ENCODE data around the gene ECI2.
"Not testable (repeated sequence)": the region's sequence is repeated elsewhere in the genome, so short reads cannot be mapped to it uniquely, and the experiment has no call there.

The ECI2 gene

DNA sequence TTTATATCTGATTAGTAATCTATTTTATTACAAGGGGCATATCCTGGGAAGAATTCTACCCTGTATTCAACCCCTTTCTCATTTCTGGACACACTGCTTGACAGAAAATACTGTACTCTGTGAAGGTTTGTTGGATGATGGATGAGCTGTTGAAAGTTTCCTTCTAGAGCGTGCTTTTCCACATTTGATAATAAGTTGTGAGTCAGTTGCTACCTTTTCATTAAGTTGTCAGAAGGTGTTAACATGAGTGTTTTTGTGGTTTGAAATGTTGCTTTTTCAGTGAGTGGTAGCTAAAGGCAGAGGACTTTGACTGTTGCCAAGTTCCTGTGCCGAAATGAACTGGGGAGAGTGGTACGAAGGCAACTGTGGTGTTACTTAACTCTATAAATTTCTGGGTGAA lies 3.9 kb upstream of the ECI2 start:
- DNase-seq (ENCODE audit: low spot score), result no peak

DNA sequence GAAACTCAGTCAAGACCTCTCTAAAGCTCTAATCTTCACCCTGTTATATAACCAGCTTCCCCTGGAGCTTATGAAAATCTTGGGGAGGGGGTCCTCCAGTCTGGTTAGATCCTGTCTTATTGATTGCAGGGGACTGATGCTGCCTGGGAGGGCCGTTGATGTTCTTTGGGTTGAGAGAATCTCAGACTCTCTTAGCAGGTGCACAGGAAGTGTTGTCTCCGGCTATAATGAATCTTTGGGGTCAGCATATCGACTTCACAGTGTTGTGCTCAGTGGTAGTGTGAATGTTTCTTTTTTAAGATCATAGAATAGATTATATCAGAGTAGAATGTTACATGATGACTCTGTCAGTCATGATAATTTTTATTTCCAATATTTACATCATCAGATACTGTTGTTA lies 2.8 kb upstream of the ECI2 start:
- DNase-seq (ENCODE audit: low spot score), result no peak

DNA sequence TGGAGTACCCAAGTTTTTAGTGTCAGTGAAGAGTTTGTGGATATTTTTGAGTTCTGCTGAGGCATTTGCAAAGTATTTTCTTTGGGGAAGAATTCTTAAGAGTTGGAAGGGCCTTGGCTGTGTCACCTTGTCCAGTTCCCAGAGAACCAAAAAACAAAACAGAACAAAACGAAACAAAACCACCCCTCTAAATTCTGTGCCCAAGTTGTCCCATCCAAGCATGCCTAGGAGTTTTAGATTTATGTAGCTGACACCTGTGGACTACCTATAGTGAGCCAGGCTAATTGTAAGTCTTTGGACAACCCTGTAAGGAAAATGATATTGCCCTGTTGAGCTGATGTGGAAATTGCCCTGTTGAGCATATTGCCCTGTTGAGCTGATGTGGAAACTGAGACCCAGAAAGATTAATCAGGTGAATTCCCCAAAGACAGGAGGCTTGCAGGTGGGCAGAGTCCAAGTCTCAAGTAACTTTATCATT lies 1.0 kb upstream of the ECI2 start:
- no peak for DNase-seq (ENCODE audit: low spot score)

DNA sequence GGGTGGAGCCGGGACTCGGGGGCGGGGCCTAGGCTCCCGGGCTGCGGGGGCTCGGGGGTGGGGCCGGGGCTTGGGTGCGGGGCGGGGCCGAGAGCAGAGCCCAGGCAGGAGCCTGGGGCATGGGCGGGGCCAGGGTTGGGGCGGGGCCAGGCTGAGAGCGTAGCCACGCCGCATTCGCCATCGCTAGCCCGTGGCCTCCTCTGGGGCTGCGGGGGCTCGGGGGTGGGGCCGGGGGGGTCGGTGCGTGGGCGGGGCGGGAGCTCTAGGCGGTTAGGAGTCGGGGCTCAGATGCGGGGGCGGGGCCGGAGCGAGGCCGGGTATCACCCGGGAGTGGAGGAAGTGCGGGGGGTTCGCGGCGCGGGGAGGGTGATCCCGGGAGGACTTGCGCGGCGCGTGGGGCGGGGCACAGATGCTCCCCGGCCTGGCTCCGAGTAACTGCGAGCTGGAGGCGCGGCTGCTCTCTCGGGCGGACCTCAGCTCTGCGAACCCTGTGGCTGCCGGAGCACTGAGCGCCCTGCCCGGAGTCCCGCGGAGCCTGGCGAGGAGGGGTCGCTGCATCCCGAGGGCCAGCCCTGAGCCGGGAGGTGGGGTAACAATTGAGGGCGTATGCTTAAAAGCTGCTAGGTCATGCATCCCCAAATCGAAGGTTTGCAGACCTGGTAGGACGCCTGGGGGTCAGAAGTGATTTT lies 434 bp upstream of the ECI2 start:
- DNase-seq (ENCODE audit: low spot score), result peak; percentile 97

DNA sequence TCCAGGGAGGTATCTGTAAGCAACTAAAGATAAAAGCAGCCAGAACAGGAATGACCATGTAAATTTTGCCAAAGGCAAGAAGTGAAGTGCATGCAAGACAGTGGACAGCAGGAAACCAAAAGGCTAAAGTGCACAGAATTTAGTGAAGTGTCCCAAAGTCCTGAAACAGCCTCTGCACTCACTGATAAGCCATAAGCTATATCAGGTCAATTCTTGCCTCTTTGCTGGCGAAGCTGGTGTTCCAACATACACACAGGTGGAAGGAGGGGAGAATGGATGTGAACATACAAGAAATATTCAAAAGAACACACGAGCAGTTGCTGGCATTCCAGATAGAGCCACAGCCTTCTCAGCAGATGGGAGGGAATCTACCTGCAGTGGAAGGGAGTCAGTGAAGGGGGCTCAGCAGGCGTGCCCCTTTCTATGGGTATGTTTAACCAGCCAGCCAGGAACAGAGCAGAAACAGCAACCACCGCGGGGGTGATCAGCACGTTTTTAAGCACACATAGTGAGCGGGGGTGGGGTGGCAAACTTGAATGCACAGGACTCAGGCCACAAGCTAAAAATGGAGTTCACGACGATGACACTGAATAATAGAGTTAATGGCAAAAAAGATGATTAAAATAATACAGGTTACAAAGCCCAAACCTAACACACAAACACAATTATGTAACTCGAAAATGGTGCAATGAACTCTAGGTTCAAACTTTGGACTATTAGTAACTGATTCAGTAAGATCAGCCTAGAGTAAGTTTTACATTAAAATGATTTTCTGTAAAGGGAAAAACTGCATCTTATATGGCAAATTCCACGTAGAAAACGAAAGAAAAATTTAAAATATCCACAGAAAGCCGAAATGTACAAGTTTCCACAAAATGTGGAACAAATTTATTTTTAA lies 1.2 kb downstream of the ECI2 start:
- no peak for DNase-seq (ENCODE audit: low spot score)

DNA sequence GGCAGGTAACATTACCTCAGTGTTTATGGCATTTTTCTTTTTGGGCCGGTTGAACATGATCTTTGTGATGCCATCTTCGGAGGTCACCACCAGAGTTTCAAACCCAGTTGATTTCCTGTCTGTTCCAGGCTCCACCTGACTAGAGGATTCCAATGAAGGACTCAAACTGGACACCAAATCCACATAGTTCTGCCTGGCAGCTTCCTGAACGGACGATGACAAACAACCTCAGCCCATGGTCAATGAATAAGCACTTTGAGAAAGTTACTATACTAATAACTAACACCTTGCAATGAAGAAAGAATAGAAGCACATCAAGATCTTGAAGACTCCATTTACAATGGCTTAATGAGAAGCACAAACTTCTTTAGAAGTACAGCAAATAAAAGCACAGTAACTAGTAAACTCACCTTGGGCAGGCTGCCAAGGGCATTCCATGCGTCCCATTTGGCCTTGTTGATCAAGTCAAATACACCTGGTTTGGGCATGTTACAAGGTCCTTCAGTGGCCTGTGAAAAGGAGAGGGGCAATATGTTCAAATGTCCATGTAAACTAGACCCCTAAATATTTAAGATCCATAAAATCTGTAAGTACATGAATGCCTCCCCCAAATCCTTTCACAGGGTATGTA lies 4.9 kb downstream of the ECI2 start:
- no peak for DNase-seq (ENCODE audit: low spot score)

DNA sequence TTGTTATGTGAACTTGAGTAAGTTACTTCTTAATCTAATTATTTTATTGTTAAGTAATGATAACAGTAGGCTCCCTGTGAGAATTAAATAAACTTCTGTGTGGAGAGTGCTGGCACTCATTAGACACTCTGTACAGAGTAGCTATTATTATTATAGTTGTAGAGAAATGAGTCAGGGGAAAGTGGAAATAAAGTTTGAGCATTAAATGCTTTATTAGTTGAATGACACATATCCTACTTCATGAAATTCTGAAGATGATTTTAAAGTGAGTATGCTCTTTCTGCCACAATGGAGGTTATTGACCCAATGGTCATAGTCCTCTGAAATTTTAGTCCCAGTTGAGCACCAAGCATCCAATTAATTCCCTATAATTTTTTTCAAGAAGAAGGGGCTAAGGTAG lies 5.9 kb downstream of the ECI2 start:
- DNase-seq (ENCODE audit: low spot score), result no peak

DNA sequence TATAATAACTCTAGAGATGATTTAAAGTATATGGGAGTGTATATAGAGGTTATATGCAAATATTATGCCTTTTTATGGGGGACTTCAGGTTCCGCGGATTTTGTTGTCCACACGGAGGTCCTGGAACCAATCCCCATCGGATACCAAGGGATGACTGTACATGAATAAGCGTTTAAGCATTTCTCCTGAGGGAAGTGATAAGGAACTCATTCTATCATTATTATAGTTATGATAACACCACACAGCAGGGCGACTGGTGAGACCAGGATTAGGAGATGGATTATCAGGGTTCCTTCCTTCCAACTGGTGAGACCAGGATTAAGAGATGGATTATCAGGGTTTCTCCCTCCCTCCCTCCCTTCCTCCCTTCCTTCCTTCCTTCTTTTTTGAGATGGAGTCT lies 6.6 kb downstream of the ECI2 start:
- DNase-seq (ENCODE audit: low spot score), result no peak

DNA sequence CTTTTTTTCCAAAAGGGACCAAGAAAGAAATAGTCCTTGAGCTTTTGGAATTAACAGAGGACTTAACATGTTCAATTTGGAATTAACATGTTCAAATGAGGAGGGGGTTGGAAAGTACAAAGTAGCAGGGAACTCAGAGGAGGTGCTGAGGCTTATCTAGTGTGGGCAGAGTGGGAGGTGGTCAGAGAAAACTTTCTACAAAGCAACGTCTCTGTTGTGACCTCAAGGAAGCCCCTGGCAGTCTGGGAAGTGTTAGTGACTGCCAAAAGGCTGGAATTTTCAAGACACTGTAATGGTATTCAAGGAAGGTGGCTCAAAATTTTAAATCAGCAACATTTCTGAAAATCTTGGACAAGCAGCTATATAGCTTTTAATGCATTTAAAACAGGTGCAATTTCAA lies 7.3 kb downstream of the ECI2 start:
- no peak for DNase-seq (ENCODE audit: low spot score)

DNA sequence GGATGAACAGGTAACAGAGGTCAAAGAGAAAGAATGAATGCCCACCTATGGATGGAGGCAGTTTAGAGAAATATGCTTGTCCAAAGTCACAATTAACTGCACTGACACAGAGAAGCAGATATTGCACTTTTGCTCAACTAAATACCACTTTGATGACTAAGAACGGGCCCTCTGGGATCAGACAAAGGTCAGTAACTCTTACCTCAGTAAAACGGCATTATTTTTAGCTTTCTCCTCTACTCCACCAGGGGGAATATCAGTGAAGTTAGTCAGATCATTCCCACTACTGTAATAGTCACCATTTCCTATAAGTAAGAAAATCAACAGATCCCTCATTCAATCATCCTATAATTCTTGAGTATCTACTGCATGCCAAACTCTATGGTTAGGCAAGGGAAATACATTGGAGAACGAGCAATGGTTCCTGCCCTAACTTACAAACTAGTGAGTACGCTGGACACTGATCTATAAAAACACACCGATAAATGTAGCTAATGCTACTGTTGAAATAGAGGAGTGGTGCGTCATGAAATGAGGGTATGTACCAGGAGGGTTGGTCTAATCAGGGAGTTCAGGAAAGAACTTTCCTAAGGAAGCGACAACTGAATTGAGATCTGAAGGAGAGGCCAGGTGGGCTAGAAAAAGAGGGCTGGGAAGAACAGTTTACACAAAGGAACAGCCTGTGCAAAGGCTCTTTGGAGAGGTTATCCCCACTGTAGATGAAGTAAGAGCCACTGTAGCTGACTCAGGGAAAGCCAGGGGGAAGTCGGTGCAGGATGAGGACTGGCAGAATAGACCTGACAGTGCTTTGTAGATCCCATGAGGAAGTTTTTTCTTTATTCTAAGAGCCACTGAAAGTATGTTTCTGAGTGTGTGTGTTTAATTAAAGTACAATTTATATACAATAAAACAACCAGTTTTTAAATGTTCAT lies 9.2 kb downstream of the ECI2 start:
- no peak for DNase-seq (ENCODE audit: low spot score)

DNA sequence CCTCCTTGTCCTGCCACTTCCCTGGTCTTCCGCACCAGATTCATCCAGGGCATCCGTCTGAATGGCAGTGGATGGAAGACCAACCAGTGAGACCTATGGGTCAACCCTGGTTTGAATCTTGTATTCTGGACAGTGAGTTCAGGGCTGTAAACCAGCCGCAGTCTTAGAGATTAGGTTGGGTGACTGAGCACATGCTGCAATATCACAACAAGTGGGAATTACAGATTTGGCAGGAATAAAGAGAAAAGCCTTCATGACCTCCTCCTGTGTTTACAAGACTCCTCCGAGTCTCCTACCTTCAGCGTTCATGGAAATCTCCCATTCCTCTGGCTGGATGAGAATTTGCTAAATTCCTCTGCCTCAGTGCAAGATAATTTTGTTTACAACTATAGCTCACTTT lies 9.9 kb downstream of the ECI2 start:
- DNase-seq (ENCODE audit: low spot score), result no peak

DNA sequence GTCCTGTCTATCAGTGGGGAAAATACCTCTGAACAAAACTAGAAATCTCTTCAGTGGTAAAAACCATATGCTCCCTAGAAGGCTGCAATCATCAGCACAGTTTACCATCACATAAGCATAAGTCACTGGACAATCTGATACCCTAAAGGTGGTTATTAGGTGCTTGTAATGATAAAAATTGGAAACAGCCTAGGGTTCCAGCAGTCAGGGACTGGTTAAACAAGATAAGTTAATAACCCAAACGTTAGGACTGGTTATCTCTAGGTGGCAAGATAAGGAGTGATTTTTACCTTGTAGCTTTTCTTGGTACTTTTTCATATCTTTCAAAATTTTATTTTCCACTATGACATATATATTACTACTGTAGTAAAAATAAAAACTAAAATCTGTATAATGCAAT lies 11.0 kb downstream of the ECI2 start:
- DNase-seq (ENCODE audit: low spot score), result no peak

DNA sequence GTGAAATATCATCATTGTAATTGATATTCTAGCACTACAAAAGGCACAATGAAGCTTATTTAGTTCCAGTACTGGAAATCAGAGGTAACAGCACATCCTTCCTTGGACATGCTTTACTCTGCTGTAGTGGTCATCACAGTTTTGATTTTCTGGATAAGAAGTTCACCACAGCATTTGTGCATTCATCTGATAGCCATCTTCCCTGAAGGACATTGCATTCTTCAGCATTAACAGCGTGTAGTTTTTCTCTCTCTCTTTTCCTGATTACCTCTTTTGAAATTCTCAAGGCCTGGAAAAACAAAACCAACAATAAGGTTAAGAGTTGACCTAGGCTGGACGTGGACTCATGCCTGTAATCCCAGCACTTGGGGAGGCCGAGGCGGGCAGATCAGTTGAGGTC lies 19.6 kb downstream of the ECI2 start:
- no peak for DNase-seq (ENCODE audit: low spot score)

DNA sequence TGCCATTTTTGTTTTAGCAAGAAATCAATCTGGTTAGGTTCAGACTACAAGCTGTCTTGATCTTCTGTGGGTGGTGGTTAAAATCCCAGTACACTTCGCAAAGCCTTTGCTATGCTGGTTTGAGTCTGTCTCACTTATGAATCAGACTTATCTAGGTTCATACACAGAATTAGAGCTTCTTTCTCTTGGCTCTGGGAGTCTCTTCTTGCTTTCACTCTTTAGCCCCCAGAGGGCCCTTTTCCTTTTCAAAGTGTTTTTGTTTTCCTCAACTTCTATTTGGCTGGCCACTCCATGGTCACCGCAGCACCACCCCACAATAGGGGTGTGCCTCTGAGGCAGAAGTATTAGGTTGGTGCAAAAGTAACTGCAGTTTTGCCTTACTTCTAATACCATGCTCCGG lies 21.3 kb downstream of the ECI2 start:
- DNase-seq (ENCODE audit: low spot score), result no peak

DNA sequence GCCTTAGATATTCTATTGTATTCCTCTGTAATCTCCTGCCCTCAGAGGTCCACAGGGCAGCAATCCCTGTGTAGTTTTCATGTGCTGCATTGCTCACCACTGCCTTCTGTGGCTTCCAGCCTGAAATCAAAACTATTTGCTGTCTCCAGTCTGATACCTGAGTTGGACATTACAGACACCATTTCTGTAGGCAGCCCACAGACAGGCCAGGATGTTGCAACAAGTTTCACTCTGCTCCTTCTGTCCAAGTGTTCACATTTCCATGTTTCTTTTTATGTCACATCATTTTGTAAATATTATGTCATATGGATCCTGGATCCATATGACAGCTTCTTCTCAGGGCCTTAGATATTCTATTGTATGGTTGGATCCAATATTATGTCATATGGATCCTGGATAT lies 21.7 kb downstream of the ECI2 start:
- no peak for DNase-seq (ENCODE audit: low spot score)

DNA sequence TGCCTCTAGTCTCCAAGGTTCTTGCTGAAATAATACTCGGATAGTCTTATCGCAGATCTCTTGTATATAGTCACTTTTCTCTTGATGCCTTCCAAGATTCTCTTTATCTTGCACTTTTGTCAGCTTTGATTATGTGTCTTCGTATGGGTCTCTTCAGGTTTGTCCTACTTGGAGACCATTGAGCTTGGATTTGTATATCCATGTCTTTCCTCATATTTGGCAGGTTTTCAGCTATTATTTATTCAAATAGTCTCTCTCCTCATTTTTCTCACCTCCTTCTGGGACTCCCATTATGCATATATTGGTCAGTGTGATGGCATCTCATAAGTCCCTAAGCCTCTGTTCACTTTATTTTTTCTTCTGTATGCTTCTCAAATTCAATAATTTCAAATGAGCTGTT lies 23.0 kb downstream of the ECI2 start:
- no peak for DNase-seq (ENCODE audit: low spot score)

DNA sequence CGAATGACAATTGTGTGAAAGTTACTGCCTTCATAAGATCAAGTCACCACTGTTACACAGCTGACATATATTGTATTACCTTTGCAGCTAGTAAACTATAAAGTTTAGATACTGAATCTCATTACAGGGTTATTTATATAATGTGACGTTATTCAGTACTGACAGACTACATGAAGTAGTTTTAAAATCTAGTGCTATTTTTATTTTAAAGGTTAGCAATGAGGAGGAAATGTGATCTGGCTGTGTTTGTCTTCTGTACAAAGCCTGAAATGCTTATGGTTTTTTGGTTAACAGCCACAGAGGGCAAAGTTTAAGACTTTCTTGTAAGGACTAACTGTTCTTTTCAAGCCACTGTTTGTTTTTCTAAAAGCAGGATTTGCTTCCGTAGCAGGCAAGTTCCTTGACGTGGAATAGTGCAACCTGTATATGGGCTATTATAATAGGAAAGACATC lies 26.0 kb downstream of the ECI2 start:
- not testable (repeated sequence) for DNase-seq (ENCODE audit: low spot score)

DNA sequence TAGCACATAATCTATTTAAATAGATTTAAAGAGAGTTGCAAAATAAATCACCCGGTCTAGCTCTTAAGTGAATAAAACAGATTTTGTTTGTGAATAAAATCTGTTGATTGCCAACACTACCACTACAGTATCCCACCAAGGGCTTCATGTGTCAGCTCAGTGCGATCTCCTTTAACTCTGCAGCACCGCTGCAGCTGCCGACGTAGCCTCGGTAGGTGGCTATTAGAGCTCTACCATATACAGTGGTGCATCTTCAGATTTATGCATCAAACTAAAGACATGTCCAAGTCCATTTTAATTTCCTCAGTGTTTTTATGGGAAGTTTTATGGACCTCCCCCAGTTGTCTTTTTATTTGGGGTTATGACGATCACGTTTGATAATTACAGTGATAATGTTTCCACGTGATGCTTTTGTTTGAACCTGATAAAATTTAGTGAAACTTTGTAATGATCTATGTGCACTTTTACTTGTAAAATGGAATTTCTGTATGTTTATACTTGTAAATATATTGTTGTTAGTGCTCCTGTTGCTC lies 26.7 kb downstream of the ECI2 start:
- DNase-seq (ENCODE audit: low spot score), result no peak

DNA sequence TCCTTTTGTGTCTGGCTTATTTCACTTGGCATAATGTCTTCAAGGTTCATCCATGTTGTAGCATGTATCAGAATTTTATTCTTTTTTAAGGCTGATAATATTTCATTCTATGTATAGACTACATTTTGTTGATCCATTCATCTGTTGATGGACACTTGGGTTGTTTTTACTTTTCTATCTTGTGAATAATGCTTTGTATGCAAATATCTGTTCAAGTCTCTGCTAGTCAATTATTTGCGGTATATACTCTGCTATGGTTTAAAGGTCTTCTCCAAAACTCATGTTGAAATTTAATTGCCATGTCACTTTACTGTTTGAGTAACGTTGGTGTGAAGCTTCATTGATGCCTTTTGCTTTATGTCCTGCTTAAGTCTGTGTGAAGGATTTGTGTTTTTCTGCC lies 27.5 kb downstream of the ECI2 start:
- DNase-seq (ENCODE audit: low spot score), result no peak

DNA sequence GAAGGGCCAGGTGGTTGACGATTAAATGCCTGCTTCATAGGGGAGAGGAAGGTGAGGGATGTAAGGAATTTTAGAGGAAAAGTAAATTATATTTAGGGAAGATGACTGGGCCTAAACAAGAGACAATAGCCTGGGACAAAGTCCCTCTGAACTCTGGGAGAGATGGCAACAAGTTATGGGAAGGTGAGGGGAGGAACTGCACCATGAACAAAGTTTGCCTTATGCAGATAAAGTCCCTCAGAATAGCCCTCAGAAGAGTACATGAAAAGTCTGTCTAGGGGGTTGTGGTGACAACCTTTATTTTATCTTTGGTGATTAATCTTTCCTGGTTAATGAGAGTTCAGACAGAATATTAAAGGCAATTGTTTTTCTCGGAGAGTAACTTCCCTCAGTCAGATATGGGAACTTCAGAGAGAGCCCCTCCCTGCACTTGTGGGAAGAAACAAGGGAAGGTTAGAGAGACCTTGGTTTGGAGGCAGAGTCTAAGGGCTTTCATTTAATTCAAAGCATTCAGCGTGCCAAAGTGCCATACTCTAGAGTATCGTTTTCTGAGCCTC lies 29.3 kb downstream of the ECI2 start:
- no peak for DNase-seq (ENCODE audit: low spot score)

DNA sequence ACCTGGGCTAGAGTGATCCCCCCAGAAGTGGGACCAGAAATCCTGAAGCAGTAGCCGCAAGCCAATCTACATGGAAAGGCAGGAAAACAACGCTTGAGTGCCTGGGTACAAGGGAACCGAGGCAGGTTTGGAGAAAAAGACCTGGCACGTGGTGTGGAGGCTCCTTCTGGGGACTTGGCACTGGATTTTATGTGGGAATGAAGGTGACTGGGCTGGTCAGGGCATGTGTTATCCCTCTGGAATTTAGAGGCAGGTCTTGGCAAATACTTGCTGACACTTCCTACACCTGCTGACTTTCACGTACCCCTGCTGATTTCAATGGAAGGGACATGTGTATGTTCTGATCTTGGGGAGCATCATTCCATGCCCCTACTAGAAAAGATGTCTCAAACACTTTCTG lies 31.4 kb downstream of the ECI2 start:
- no peak for DNase-seq (ENCODE audit: low spot score)

Data from Ammon's horn (tissue), 1 donor.